ENCODE data around the gene C22orf39. TPM values are rescaled to one million over a fixed set of nuclear protein-coding genes. Genes with fewer than 3 reads are reported as not detected.

C22orf39 gene
- total RNA-seq, 1 donor from 2014 or later = 58.5 TPM

- Histone ChIP-seq H3K27me3 (no peaks in the 10 kb centered on the region), H3K36me3 (peaks cover 70 to 72% of the 10 kb centered on the region in 2 donors), H3K4me3 (no peak overlapping the region), H3K4me1 (no peaks in the 10 kb centered on the region), H3K27ac (no peak overlapping the region), H3K9me3 (no peaks in the 10 kb centered on the region)
- intact Hi-C loops (cut with DNase I) = no loop called here
- no peak for DNase-seq (ENCODE audit: low spot score in 2 of 2)
- TF ChIP-seq, protein P1, sequence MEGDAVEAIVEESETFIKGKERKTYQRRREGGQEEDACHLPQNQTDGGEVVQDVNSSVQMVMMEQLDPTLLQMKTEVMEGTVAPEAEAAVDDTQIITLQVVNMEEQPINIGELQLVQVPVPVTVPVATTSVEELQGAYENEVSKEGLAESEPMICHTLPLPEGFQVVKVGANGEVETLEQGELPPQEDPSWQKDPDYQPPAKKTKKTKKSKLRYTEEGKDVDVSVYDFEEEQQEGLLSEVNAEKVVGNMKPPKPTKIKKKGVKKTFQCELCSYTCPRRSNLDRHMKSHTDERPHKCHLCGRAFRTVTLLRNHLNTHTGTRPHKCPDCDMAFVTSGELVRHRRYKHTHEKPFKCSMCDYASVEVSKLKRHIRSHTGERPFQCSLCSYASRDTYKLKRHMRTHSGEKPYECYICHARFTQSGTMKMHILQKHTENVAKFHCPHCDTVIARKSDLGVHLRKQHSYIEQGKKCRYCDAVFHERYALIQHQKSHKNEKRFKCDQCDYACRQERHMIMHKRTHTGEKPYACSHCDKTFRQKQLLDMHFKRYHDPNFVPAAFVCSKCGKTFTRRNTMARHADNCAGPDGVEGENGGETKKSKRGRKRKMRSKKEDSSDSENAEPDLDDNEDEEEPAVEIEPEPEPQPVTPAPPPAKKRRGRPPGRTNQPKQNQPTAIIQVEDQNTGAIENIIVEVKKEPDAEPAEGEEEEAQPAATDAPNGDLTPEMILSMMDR (IDR thresholded peaks at IDR 0.05) = no peak
Observed at GRCh38 chr22:19397734-19398104, 49.8 kb downstream of the C22orf39 start.

- no peak overlapping the region for H3K27ac ChIP-seq
- H3K27me3 ChIP-seq = no peaks in the 10 kb centered on the region
- no peaks in the 10 kb centered on the region for H3K9me3 ChIP-seq
- TF ChIP-seq, protein P1 (IDR thresholded peaks at IDR 0.05) = no peak
- intact Hi-C loops (cut with DNase I) = no loop called here
- peaks cover 76 to 78% of the 10 kb centered on the region in 2 donors for H3K36me3 ChIP-seq
- H3K4me1 ChIP-seq = no peaks in the 10 kb centered on the region
- DNase-seq (ENCODE audit: low spot score in 2 of 2) = no peak
- H3K4me3 ChIP-seq = no peak overlapping the region
Observed at GRCh38 chr22:19396934-19397733, 50.4 kb downstream of the C22orf39 start.

DNA sequence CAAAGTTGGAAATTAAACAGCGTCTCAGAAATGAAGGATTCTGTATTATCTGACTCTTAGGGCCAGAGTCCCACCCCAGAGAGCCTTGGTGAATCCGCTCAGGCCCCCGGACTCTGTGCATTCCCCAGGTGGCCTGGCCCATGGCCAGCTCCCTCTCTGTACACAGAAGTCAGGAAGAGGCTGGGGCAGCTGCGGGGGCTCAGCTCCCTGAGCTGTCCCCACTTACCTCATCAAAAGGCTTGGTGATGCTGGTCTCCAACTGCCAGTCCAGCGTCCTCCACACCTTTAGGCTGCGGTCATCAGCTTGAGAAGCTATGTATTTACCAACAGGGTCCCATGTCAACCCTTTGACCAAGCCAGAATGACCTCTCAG lies 51.0 kb downstream of the C22orf39 start:
- no peak for DNase-seq (ENCODE audit: low spot score in 2 of 2)
- Histone ChIP-seq H3K27me3 (no peaks in the 10 kb centered on the region), H3K36me3 (peaks cover 78 to 84% of the 10 kb centered on the region in 2 donors), H3K4me3 (no peak overlapping the region), H3K27ac (no peak overlapping the region), H3K4me1 (no peaks in the 10 kb centered on the region), H3K9me3 (no peaks in the 10 kb centered on the region)
- TF ChIP-seq, protein P1 (IDR thresholded peaks at IDR 0.05) = no peak
- intact Hi-C loops (cut with DNase I) = no loop called here

DNA sequence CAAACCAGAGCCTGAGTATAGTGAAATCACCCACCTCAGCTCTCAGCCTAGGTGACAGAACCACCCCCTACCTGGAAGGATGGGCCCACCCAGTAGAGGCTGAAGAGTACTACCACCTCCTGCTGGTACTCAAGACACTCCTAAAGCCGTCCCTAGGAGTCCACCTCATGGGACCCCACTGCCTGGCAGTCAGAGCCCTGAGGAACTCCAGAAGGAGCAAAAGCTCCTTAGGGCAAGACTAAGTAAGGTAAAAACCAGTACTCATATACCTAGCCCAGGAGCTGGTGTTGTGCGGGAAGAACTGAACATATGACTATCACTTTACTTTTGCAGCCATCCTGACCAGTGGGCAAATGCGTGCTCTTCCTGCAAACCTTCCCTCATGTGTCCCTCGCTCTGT lies 52.2 kb downstream of the C22orf39 start:
- Histone ChIP-seq H3K27me3 (no peaks in the 10 kb centered on the region), H3K4me1 (no peaks in the 10 kb centered on the region), H3K36me3 (peaks cover 81 to 84% of the 10 kb centered on the region in 2 donors), H3K4me3 (no peak overlapping the region), H3K27ac (no peak overlapping the region), H3K9me3 (no peaks in the 10 kb centered on the region)
- intact Hi-C loops (cut with DNase I) = no loop called here
- DNase-seq (ENCODE audit: low spot score in 2 of 2) = no peak
- TF ChIP-seq, protein P1 (IDR thresholded peaks at IDR 0.05) = no peak

- Histone ChIP-seq H3K4me3 (no peak overlapping the region), H3K4me1 (no peaks in the 10 kb centered on the region), H3K27me3 (no peaks in the 10 kb centered on the region), H3K27ac (no peak overlapping the region), H3K9me3 (no peaks in the 10 kb centered on the region), H3K36me3 (peaks cover 82 to 86% of the 10 kb centered on the region in 2 donors)
- intact Hi-C loops (cut with DNase I) = no loop called here
- TF ChIP-seq, protein P1 (IDR thresholded peaks at IDR 0.05) = no peak
- peak in 1 of 2 donors; percentile 33 for DNase-seq (ENCODE audit: low spot score in 2 of 2)
Observed at GRCh38 chr22:19394274-19395050, 53.0 kb downstream of the C22orf39 start.

All from ascending aorta (tissue), 2 donors.